K562 (cell line): ENCODE measurements around the gene SCRN3.

ENCODE experiments used
- DNMT1 ChIP-seq: fragments of 450-650 bp; IDR thresholded peaks from 2 replicates; pipeline ENCODE4 v1.6.1; 2016; ENCODE audit warnings: antibody characterized with exemption, mild to moderate bottlenecking
- KAT7 ChIP-seq: sonication (generic); formaldehyde crosslinking; IDR thresholded peaks from 2 replicates; pipeline ENCODE4 v1.8.0; 2022; ENCODE audit warnings: missing genetic modification reagents, mild to moderate bottlenecking, borderline replicate concordance
- OTX1 ChIP-seq: fragments of 450-650 bp; formaldehyde crosslinking; IDR thresholded peaks from 2 replicates; pipeline ENCODE4 v1.4.0; 2022; ENCODE audit warnings: mild to moderate bottlenecking
- POLR2A ChIP-seq: fragments of 450-650 bp; conservative IDR thresholded peaks from 2 replicates; pipeline ENCODE4 v1.6.1; 2016
- ZNF589 ChIP-seq: fragments of 200-800 bp; sonication (Bioruptor generic); IDR thresholded peaks from 2 replicates; pipeline ENCODE4 v1.6.1; 2016; ENCODE audit warnings: low read depth, missing genetic modification characterization, missing compliant biosample characterization

DNA sequence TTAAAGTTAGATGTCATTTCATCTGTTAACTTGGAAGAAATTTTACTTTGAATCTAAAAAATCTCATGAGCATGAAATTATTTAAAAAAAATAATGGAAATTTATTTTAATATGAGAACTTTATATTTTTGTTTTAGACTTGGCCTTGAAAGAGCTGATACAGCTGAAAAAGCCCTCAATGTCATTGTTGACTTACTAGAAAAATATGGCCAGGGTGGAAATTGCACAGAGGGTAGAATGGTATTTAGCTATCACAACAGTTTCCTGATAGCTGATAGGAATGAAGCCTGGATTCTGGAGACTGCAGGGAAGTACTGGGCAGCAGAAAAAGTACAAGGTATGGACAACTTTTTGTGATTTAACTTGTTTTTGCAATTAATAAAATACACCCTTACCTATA is 5.3 kb downstream of the SCRN3 start:
- no peak for TF ChIP-seq POLR2A
- no peak for TF ChIP-seq ZNF589 (CRISPR knock-in tag)
- TF ChIP-seq KAT7: no peak
- no peak for TF ChIP-seq DNMT1
- TF ChIP-seq OTX1 (CRISPR knock-in tag): no peak
